Ammon's horn (tissue), 1 donor: Measurements from ENCODE around the gene FXR2.
A peak's percentile ranks its signal among the peaks of the same experiment; 100 is the strongest.
"Not testable (repeated sequence)": the region's sequence is repeated elsewhere in the genome, so short reads cannot be mapped to it uniquely, and the experiment has no call there.

Source experiments
- DNase-seq: peaks from one replicate; pipeline ENCODE4 v3.0.0-alpha.2; 2016; ENCODE audit warnings: low spot score

The FXR2 gene

GRCh38 chr17:7614425-7615264 is at the start of gene FXR2:
Gene FXR2, minus strand, starts transcription at chr17:7614897. Its CDS starts 365 bp downstream, at chr17:7614532.
- peak; percentile 100 for DNase-seq

DNA sequence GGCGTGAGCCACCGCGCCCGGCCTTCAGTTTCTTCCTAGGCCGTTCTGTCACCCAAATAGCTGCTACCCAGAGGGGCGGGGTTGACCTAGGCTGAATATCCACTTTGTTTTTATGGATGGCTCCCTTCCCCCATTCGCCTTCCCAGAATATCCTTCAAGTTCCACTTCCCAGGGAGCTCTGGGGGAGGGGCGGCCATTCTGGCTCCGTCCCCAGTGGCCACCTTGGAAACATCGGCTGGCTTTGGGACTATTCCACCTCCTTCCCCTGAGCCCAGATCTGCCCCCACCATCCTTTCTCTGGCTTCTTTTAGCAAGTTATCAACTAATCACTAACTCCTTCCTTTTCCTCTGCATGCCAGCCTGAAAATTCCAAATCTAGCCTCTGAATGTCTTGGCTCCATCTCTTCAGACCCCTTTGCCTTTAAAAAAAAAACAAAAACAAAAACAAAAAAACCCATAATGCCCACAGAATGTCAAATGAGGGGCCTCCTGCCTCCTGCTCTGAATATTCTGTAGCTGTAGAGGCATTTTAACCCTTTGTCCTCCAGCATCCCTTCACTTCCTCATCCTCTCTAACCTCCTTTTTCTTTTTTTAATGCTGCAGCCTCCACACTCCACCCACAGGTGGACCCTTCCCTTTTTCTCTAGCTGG is 42.4 kb upstream of the FXR2 start:
- DNase-seq: peak; percentile 74

GRCh38 chr17:7655541-7655840 is 40.8 kb upstream of the FXR2 start:
- no peak for DNase-seq

- no peak for DNase-seq
Measured at GRCh38 chr17:7654832-7655540, 40.3 kb upstream of the FXR2 start.

- DNase-seq: no peak
Measured at GRCh38 chr17:7652388-7653356, 38.0 kb upstream of the FXR2 start.

DNA sequence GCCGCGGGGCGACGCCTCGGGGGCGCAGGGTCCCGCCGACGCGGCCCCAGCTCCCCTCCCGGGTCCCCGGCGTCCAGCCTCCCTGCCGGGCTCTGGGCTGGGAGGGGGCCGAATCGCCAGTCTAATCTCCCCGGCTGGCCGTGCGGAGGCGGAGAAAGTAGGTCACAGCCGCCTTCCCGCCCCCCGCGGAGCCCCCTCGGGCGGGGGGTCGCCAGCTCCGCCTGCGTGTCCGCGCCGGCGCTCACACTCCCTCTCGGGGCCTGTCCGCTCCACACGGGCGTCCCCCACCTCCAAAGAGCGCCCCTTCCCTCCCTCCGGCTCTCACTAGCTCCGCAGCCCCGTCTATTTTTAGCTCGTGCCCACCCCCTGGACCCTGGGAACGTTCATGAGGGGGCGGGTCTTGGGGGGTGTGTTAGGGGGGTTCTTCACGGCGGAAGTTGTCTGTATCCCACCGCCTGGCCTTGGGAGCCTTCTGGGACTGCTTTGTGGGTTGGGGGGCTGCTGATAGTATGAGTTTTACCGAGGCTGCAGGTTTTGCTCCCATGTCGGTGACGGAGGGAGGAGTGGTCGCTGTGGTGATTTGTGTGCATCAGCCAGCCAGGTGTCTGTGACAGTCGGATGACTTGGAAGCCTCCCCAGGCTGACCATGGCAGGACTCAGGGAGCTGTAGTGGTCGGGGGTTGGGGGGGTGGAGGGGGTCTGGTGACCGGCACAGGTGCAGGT is 37.1 kb upstream of the FXR2 start:
- peak; percentile 47 for DNase-seq

- DNase-seq: no peak
Measured at GRCh38 chr17:7651097-7651664, 36.5 kb upstream of the FXR2 start.

DNA sequence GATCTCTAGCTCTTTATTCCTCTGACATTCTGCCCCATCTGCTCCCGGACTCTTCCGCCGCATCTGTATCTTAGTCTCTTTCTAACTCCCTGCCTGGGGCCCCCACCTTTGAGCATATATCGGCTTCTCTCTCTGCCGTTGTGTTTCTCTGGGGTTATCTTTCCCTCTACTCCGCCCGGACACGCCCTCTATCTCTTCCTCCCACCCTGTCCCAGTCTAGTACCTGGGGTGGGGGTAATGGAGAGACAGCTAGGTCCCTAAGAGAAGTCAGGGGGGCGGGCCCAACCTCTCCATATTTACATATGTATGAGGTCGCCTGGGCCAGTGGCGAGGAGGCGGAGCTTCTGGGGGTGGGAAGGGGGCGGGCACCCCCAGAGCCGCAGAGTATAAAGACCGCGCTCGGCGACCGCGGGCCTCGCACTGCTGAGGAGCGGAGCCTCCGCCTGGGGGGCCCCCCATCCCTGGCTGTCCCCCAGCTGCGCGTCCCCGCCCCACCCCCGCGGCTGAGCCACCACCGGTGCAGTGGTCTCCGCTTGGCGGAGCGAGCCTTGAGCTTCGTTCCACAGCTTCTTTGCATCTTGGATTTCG is 35.9 kb upstream of the FXR2 start, which contains the start of gene ATP1B2:
ATP1B2 (plus strand) TSS at position 418 of the 588 bp plus-strand sequence. CDS start 593 bp downstream, outside the sequence.
- peak; percentile 82 for DNase-seq

DNA sequence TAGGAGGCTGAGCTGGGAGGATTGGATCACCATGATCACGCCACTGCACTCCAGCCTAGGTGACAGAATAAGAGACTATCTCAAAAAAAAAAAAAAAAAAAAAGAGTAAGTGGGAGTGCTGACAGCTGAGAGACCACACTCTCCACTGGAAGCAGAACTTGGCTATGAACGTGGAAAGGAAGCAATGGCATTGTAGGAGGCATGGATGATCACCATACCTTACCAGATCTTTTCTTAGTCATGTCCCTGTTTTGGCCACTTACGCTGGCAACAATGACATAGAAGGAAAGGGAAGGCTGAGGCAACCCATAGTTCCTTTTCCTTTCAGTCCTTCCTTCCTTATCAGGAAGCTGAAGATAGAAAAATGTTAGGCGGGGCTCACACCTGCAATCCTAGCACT is 32.3 kb upstream of the FXR2 start:
- no peak for DNase-seq

- DNase-seq: no peak
Measured at GRCh38 chr17:7646457-7646856, 31.8 kb upstream of the FXR2 start.

DNA sequence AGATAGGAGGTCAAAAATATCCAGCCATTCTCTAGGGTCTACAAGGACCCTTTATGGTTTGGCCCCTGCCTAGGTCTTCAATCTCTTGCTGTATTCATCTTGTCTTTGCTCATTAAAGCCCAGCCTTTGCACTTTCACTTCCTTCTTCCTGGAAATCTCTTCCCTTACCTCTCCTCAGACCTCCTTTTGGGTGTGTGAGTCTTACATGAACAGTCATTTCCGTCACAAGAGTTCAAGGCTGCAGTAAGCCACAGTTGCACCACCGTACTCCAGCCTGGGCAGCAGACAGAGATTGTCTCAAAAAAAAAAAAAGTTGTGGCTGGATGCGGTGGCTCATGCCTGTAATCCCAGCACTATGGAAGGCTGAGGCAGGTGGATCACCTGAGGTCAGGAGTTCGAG is 30.1 kb upstream of the FXR2 start:
- DNase-seq: no peak

DNA sequence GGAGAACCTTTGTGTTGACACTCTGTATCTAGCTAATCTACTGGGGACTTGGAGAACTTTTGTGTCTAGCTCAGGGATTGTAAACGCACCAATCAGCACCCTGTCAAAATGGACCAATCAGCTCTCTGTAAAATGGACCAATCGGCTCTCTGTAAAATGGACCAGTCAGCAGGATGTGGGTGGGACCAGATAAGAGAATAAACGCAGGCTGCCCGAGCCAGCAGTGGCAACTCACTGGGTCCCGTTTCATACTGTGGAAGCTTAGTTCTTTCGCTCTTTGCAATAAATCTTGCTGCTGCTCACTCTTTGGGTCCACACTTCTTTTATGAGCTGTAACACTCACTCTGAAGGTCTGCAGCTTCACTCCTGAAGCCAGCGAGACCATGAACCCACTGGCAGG is 26.9 kb upstream of the FXR2 start:
- DNase-seq: not testable (repeated sequence)

DNA sequence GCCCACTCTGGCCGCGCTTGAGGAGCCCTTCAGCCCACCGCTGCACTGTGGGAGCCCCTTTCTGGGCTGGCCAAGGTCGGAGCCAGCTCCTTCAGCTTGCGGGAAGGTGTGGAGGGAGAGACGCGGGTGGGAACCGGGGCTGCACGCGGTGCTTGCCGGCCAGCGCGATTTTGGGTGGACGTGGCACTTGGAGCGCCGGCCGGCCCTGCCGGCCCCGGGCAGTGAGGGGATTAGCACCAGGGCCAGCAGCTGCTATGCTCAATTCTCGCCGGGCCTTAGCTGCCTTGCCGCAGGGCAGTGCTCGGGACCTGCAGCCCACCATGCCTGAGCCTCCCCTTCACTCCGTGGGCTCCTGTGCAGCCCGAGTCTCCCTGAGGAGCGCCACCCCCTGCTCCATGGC is 26.1 kb upstream of the FXR2 start:
- DNase-seq: no peak

GRCh38 chr17:7636163-7636562 is 21.5 kb upstream of the FXR2 start:
- no peak for DNase-seq

DNA sequence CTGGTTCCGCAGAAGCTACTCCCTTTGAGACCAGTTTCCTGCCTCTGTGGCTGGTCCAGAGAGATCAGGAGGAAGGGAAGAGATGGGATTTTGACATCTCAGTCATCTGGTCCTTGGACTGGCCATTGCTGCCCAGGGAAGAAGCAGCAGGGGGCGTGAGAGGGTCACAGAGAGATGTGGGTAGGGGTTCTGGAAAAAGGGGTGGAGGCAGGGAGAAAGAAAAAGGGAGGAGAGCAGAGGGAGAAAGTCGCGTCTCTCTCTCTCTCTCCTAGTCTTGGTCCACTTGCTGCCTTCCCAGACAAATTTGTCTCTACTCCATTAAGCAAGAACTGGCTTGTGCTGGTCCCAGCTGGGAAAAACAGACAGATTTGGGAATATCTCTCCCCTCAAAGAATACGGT is 19.7 kb upstream of the FXR2 start:
- DNase-seq: peak; percentile 71

- DNase-seq: no peak
Measured at GRCh38 chr17:7633093-7633492, 18.4 kb upstream of the FXR2 start.

- DNase-seq: peak; percentile 35
Measured at GRCh38 chr17:7632492-7632894, 17.8 kb upstream of the FXR2 start.

DNA sequence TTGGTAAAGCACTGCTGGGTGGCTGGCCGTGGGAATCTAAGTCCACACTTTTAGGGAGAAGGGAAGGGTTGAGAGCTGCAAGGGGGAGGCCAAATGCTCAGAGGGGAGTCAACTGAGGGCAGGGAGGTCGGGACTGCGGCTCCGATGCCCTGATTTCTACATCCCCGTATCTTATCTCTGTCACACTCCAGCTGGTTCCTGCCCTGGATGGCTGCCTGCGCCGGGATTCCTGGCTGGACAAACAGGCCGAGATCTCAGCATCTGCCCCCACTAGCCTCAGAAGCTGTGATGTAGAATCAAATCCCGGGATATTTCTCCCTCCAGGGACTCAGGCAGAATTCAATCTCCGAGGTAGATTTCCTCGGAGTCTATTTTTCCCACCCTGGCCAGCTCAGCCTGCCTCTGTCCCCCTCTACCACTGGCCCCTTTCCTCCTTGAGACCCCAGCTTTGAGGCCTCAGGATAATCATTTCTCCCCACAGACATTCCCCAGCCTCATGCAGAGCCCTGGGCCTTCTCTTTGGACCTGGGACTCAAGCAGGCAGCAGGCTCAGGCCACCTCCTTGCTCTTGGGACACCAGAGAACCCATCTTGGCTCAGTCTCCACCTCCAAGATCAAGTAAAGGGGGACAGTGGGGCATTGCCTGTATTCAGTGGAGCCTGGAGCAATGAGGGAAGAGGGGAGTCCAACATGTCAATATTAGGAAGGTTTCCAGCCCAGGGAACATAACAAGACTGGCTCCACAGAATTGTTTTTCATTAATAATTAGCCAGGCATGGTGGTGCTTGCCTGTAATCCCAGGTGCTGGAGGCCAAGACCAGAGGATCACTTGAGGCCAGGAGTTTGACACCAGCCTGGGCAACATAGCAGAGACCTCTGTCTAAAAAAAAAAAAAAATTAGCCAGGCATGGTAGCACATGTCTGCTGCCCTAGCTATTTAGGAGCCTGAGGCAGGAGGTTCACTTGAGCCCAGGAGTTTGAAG is 17.0 kb upstream of the FXR2 start:
- no peak for DNase-seq

- no peak for DNase-seq
Measured at GRCh38 chr17:7629939-7630571, 15.4 kb upstream of the FXR2 start, which contains the start of gene SHBG. Gene SHBG, plus strand, starts transcription at chr17:7630135. Its CDS starts 38 bp downstream, at chr17:7630173.
